Measurements from ENCODE around the gene NDUFB4.

DNA sequence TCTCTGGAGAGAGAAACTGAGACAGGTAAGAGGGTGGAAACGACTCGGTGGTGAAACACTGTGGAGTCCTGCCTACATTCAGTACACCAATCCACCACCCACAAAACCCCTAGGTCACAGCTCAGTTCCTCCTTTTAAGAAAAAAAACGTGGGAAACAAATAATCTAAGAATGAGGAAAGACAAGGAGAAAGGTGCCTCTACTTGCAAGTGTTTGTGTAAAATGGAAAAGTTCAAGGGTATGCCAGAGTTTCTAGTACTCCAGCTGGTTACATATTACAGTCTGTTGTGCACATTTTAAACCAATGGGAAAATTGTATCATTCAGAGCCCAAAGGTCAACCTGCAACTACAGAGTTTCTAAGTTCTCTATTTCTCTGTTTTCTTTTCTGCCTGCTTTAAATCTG lies 53.7 kb downstream of the NDUFB4 start:
- TF ChIP-seq EZH2 (IDR thresholded peaks at IDR 0.05; ENCODE audit: borderline replicate concordance, low read length): no peak
- TF ChIP-seq, protein P1, sequence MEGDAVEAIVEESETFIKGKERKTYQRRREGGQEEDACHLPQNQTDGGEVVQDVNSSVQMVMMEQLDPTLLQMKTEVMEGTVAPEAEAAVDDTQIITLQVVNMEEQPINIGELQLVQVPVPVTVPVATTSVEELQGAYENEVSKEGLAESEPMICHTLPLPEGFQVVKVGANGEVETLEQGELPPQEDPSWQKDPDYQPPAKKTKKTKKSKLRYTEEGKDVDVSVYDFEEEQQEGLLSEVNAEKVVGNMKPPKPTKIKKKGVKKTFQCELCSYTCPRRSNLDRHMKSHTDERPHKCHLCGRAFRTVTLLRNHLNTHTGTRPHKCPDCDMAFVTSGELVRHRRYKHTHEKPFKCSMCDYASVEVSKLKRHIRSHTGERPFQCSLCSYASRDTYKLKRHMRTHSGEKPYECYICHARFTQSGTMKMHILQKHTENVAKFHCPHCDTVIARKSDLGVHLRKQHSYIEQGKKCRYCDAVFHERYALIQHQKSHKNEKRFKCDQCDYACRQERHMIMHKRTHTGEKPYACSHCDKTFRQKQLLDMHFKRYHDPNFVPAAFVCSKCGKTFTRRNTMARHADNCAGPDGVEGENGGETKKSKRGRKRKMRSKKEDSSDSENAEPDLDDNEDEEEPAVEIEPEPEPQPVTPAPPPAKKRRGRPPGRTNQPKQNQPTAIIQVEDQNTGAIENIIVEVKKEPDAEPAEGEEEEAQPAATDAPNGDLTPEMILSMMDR (conservative IDR thresholded peaks at IDR 0.05 in 1 of 2, IDR thresholded peaks at IDR 0.05 in 1 of 2; ENCODE audit: extremely low read depth in 1 of 2, insufficient read depth in 1 of 2, low read depth in 1 of 2, low read length in 2 of 2): no peak
